Measurements from ENCODE around the gene C4BPA. TPM values are rescaled to one million over a fixed set of nuclear protein-coding genes. Genes with fewer than 3 reads are reported as not detected.

Gene C4BPA
- total RNA-seq, 2 donors from 2014 or later, result 0.71 TPM; not detected in 1

DNA sequence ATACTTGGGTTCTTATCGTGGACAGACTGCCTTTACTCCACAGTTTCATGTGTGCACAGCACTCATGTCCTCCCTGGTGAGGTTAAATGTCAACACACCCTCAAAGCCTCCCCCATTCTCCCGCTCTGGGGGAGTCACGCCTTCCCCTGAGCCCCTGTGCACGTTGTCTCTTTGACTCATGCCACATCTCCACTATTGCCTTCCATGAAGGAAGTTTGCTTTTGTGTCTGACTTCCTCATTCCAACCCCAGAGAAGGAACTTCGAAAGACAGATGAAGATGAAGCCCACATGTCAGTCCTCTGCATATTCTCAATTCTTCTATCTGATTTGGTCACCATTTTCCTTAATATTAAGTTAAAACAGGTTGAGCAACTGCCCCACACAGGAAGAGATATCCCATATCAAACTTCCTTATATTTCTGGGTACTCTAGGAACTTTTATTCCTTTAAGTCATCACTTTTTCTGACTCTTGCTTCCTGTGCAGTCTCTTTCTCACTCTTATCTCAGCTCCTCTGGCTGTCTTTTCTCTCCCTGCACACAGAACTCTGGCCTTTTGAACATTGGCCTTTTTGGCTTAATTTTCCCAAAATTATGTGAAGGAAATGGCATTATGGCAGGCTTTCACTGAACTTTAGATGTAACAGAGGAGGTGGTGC, 41.5 kb downstream of the C4BPA start:
- ATAC-seq (ENCODE audit: insufficient number of reproducible peaks, low FRiP score, low read depth), result no peak
- Histone ChIP-seq H3K27me3 (replicated peaks; ENCODE audit: insufficient read depth) (no peaks in the 10 kb centered on the region), H3K27ac (no peak overlapping the region), H3K36me3 (no peaks in the 10 kb centered on the region), H3K9me3 (no peaks in the 10 kb centered on the region), H3K4me1 (ENCODE audit: control insufficient read depth in 1 of 2, low read depth in 2 of 2) (no peaks in the 10 kb centered on the region), H3K4me3 (no peak overlapping the region)
- TF ChIP-seq CTCF (IDR thresholded peaks at IDR 0.05), result no peak
- no peak for DNase-seq (ENCODE audit: low spot score)

DNA sequence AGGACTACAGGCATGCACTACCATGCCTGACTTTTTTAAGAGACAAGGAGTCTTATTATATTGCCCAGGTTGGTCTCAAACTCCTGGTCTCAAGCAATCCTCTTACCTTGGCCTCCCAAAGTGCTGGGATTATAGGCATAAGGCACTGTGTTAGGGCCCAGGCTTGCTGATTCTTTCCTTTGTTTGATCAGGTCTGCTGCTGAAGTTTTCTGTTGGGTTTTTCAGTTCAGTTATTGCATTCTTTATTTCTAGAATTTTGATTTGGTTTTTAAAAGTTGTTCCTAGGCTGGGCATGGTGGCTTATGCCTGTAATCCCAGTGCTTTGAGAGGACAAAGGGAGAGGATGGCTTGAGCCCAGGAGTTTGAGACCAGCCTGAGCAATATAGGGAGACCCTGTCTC, 47.9 kb downstream of the C4BPA start:
- DNase-seq (ENCODE audit: low spot score) (no peak), ATAC-seq (ENCODE audit: insufficient number of reproducible peaks, low FRiP score, low read depth) (no peak)
- no peaks in the 10 kb centered on the region for H3K27me3 ChIP-seq (replicated peaks; ENCODE audit: insufficient read depth)
- H3K4me3 ChIP-seq, result no peak overlapping the region
- no peaks in the 10 kb centered on the region for H3K9me3 ChIP-seq
- no peaks in the 10 kb centered on the region for H3K4me1 ChIP-seq (ENCODE audit: control insufficient read depth in 1 of 2, low read depth in 2 of 2)
- no peak overlapping the region for H3K27ac ChIP-seq
- TF ChIP-seq CTCF (IDR thresholded peaks at IDR 0.05), result no peak
- no peaks in the 10 kb centered on the region for H3K36me3 ChIP-seq

- no peak overlapping the region for H3K4me3 ChIP-seq
- H3K36me3 ChIP-seq, result no peaks in the 10 kb centered on the region
- ATAC-seq (ENCODE audit: insufficient number of reproducible peaks, low FRiP score, low read depth), result no peak
- no peaks in the 10 kb centered on the region for H3K4me1 ChIP-seq (ENCODE audit: control insufficient read depth in 1 of 2, low read depth in 2 of 2)
- H3K27ac ChIP-seq, result no peak overlapping the region
- no peak for TF ChIP-seq CTCF (IDR thresholded peaks at IDR 0.05)
- no peaks in the 10 kb centered on the region for H3K9me3 ChIP-seq
- H3K27me3 ChIP-seq (replicated peaks; ENCODE audit: insufficient read depth), result no peaks in the 10 kb centered on the region
- no peak for DNase-seq (ENCODE audit: low spot score)
Observed at GRCh38 chr1:207152792-207153468, 48.9 kb downstream of the C4BPA start.

GRCh38 chr1:207155028-207155427, 51.0 kb downstream of the C4BPA start:
- no peak for TF ChIP-seq CTCF (IDR thresholded peaks at IDR 0.05)
- H3K4me1 ChIP-seq (ENCODE audit: control insufficient read depth in 1 of 2, low read depth in 2 of 2), result no peaks in the 10 kb centered on the region
- DNase-seq (ENCODE audit: low spot score), result no peak
- H3K9me3 ChIP-seq, result no peaks in the 10 kb centered on the region
- no peak for ATAC-seq (ENCODE audit: insufficient number of reproducible peaks, low FRiP score, low read depth)
- H3K27me3 ChIP-seq (replicated peaks; ENCODE audit: insufficient read depth), result no peaks in the 10 kb centered on the region
- H3K4me3 ChIP-seq, result no peak overlapping the region
- no peak overlapping the region for H3K27ac ChIP-seq
- no peaks in the 10 kb centered on the region for H3K36me3 ChIP-seq

- H3K9me3 ChIP-seq, result no peaks in the 10 kb centered on the region
- ATAC-seq (ENCODE audit: insufficient number of reproducible peaks, low FRiP score, low read depth), result no peak
- no peak overlapping the region for H3K4me3 ChIP-seq
- H3K36me3 ChIP-seq, result no peaks in the 10 kb centered on the region
- TF ChIP-seq CTCF (IDR thresholded peaks at IDR 0.05), result no peak
- no peaks in the 10 kb centered on the region for H3K27me3 ChIP-seq (replicated peaks; ENCODE audit: insufficient read depth)
- H3K27ac ChIP-seq, result no peak overlapping the region
- no peak for DNase-seq (ENCODE audit: low spot score)
- no peaks in the 10 kb centered on the region for H3K4me1 ChIP-seq (ENCODE audit: control insufficient read depth in 1 of 2, low read depth in 2 of 2)
Observed at GRCh38 chr1:207156095-207156494, 52.1 kb downstream of the C4BPA start.
